ENCODE data around the gene PTHLH. TPM values are rescaled to one million over a fixed set of nuclear protein-coding genes. Genes with fewer than 3 reads are reported as not detected.
A peak's percentile ranks its signal among the peaks of the same experiment; 100 is the strongest.

Gene PTHLH
- total and polyA plus RNA-seq, 10 of the 15 experiments (the other 5 are each of a cell fraction or from before 2014, with no cell fraction given), result 0.08 to 0.12 TPM; not detected in 8

- H3K4me2 ChIP-seq (ENCODE audit: control insufficient read depth, insufficient read depth), result peak overlapping the region; percentile 93
- peak overlapping the region; percentile 73 for H2AFZ ChIP-seq (ENCODE audit: control insufficient read depth, low read depth, low read length)
- DNase-seq (ENCODE audit: low read depth, low spot score), result no peak
- intact Hi-C loops (cut with micrococcal nuclease; ENCODE audit: unreplicated experiment), result loop anchor here (5.0 kb wide), 1 partner anchor 903 kb away; no protein-coding TSS in a partner anchor
- no TSS peak for BruUV-seq (replicated peaks)
- no peaks in the 10 kb centered on the region for H3K79me2 ChIP-seq (ENCODE audit: control insufficient read depth, insufficient read depth, low read length)
- POLR2A ChIA-PET, result no interaction called here
- peaks cover 10% of the 10 kb centered on the region for H3K4me1 ChIP-seq (ENCODE audit: control insufficient read depth, insufficient read depth, low read length)
- H3K36me3 ChIP-seq (ENCODE audit: control insufficient read depth in 2 of 2, insufficient read depth in 2 of 2, low read length in 1 of 2), result no peaks in the 10 kb centered on the region
- H3K4me3 ChIP-seq, result peak overlapping the region; percentile 52
- 28% methylated on average over 29 of the region's 38 CpGs for WGBS (ENCODE audit: insufficient coverage, insufficient replicate concordance, low lambda C conversion rate, missing lambda C conversion rate)
- no peaks in the 10 kb centered on the region for H3K9me3 ChIP-seq (replicated peaks; ENCODE audit: control insufficient read depth, insufficient read depth, low read length)
- peak; percentile 26; the same call in 2 of the 3 replicates for ATAC-seq
- no peak for TF ChIP-seq ZNF207 (IDR thresholded peaks at IDR 0.05; ENCODE audit: borderline replicate concordance)
- TF ChIP-seq KDM1A (IDR thresholded peaks at IDR 0.05; ENCODE audit: borderline replicate concordance), result no peak
- TF ChIP-seq GATAD2B (conservative IDR thresholded peaks at IDR 0.05; ENCODE audit: low read depth), result no peak
- no peak for TF ChIP-seq POU2F2 (IDR thresholded peaks at IDR 0.05; ENCODE audit: borderline replicate concordance, low read depth, low read length)
- no peak for TF ChIP-seq YBX1 (IDR thresholded peaks at IDR 0.05)
- TF ChIP-seq TCF7 (IDR thresholded peaks at IDR 0.05; ENCODE audit: borderline replicate concordance), result no peak
- RAD21 ChIA-PET (ENCODE audit: unreplicated experiment), result no interaction called here
- SMC1A ChIA-PET (ENCODE audit: uncharacterized antibody, unreplicated experiment), result no interaction called here
- no peak overlapping the region for H3K27ac ChIP-seq (ENCODE audit: control insufficient read depth, insufficient read depth)
- no peak for FAIRE-seq
- peaks cover 8 to 31% of the 10 kb centered on the region in 2 experiments for H3K27me3 ChIP-seq (replicated peaks in 1 of 2; ENCODE audit: control insufficient read depth in 2 of 2, insufficient read depth in 2 of 2, low read length in 1 of 2)
- CTCF ChIA-PET, result interaction anchor here (1.4 kb wide), 1 partner anchor 9 kb away, joined by 5 read pairs; no protein-coding TSS in a partner anchor
- no peaks in the 10 kb centered on the region; the same call in 1 of the 2 replicates for H4K20me1 ChIP-seq (ENCODE audit: control insufficient read depth, insufficient read depth)
- peak overlapping the region; percentile 16; the same call in 1 of the 2 replicates for H3K9ac ChIP-seq (ENCODE audit: control insufficient read depth, insufficient read depth, low read length)
- in situ Hi-C loops (cut with MboI), result no loop called here
These were observed 3.4 kb downstream of the PTHLH start for GRCh38 chr12:27968972-27969623.

GRCh38 chr12:27967551-27968054 lies 4.9 kb downstream of the PTHLH start:
- no peak overlapping the region for H3K4me2 ChIP-seq (ENCODE audit: control insufficient read depth, insufficient read depth)

More at GRCh38 chr12:27967551-27968054, 4.9 kb downstream of the PTHLH start:
- no peak overlapping the region for H3K27ac ChIP-seq (ENCODE audit: control insufficient read depth, insufficient read depth)
- ATAC-seq, result no peak
- H3K9ac ChIP-seq (ENCODE audit: control insufficient read depth, insufficient read depth, low read length), result no peak overlapping the region
- no peaks in the 10 kb centered on the region for H3K36me3 ChIP-seq (ENCODE audit: control insufficient read depth in 2 of 2, insufficient read depth in 2 of 2, low read length in 1 of 2)
- WGBS (ENCODE audit: insufficient coverage, insufficient replicate concordance, low lambda C conversion rate, missing lambda C conversion rate), result 0% methylated on average over 2 of the region's 2 CpGs
- no peak overlapping the region for H2AFZ ChIP-seq (ENCODE audit: control insufficient read depth, low read depth, low read length)
- FAIRE-seq, result no peak
- H3K79me2 ChIP-seq (ENCODE audit: control insufficient read depth, insufficient read depth, low read length), result no peaks in the 10 kb centered on the region
- intact Hi-C loops (cut with micrococcal nuclease; ENCODE audit: unreplicated experiment) (loop anchor here (5.0 kb wide), 1 partner anchor 905 kb away; no protein-coding TSS in a partner anchor), in situ Hi-C loops (cut with MboI) (no loop called here)
- ChIA-PET SMC1A (ENCODE audit: uncharacterized antibody, unreplicated experiment) (no interaction called here), CTCF (no interaction called here), RAD21 (ENCODE audit: unreplicated experiment) (no interaction called here), POLR2A (no interaction called here)
- TF ChIP-seq KDM1A (IDR thresholded peaks at IDR 0.05; ENCODE audit: borderline replicate concordance) (no peak), NFYB (IDR thresholded peaks at IDR 0.05; ENCODE audit: insufficient read depth, low read depth, low read length) (no peak), POLR2AphosphoS2 (IDR thresholded peaks at IDR 0.05; ENCODE audit: low read depth, low read length) (no peak), MYC (IDR thresholded peaks at IDR 0.05; ENCODE audit: insufficient read depth, insufficient read length, insufficient replicate concordance, low read length, severe bottlenecking) (no peak)
- peaks cover 10% of the 10 kb centered on the region for H3K4me1 ChIP-seq (ENCODE audit: control insufficient read depth, insufficient read depth, low read length)
- peaks cover 7 to 31% of the 10 kb centered on the region in 2 experiments for H3K27me3 ChIP-seq (replicated peaks in 1 of 2; ENCODE audit: control insufficient read depth in 2 of 2, insufficient read depth in 2 of 2, low read length in 1 of 2)
- no peaks in the 10 kb centered on the region for H3K9me3 ChIP-seq (replicated peaks; ENCODE audit: control insufficient read depth, insufficient read depth, low read length)
- no peaks in the 10 kb centered on the region for H4K20me1 ChIP-seq (ENCODE audit: control insufficient read depth, insufficient read depth)
- DNase-seq (ENCODE audit: low read depth, low spot score), result no peak
- BruUV-seq (replicated peaks), result no TSS peak
- H3K4me3 ChIP-seq, result no peak overlapping the region

All from GM12878 (cell line).